SKM-1 treated with dmso at 0.1 percent for 144 hours (cell line): ENCODE results near the gene KRTAP15-1.

Source experiments
- DNase-seq: peaks from one replicate; lab custom pipeline; 2025; ENCODE audit not compliant: unreplicated experiment; lab: John Stamatoyannopoulos, UW

Gene KRTAP15-1

GRCh38 chr21:30486180-30486579, 46.1 kb downstream of the KRTAP15-1 start:
- no peak for DNase-seq

- no peak for DNase-seq
Measured at GRCh38 chr21:30487336-30487735, 47.3 kb downstream of the KRTAP15-1 start, which contains the start of gene KRTAP19-2. TSS of gene KRTAP19-2 (minus strand) at chr21:30487436. CDS start at chr21:30487348, 88 bp downstream.
